ENCODE data around the gene VPS37D.

DNA sequence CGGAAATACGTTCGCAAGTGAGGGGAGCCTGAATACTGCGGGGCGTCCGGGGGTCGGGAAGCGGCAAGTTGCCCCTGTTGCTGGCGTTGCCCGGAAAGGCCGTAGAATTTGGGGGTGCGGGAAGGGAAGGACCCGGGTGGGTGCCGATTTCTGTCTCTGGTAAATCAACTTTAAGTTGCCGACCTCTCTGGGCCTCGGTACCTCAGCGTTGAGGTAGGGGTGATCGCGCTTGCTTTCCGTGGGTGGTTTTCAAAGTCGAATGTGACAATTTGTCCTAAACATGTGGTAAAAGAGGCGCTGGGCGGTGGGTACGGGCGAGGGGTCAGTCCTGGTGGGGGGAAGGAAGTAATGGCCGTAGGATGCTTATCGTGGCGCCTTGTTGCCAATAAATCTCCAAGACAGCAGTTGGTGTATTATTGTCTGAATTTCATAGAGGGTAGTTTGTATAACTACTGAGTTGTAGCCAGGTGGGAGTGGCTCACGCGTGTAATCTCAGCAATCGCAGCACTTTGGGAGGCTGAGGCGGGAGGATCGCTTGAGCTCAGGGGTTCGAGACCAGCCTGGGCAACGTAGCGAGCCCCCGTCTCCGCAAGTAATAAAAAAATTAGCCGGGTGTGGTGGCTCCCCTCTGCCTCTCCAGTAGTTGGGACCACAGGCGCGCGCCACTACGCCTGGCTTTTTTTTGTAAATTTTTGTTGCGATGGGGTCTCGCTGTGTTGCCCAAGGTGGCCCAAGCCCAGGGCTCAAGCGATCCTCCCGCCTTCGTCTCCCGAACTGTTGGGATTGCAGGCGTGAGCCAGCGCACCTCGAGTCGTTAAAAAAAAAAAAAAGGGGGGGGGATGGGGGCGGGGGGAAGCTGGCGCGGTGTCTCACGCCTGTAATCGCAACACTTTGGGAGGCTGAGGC, 16.4 kb downstream of the VPS37D start:
- TF ChIP-seq POLR2A (IDR thresholded peaks at IDR 0.05) = no peak
- TF ChIP-seq, protein P1, sequence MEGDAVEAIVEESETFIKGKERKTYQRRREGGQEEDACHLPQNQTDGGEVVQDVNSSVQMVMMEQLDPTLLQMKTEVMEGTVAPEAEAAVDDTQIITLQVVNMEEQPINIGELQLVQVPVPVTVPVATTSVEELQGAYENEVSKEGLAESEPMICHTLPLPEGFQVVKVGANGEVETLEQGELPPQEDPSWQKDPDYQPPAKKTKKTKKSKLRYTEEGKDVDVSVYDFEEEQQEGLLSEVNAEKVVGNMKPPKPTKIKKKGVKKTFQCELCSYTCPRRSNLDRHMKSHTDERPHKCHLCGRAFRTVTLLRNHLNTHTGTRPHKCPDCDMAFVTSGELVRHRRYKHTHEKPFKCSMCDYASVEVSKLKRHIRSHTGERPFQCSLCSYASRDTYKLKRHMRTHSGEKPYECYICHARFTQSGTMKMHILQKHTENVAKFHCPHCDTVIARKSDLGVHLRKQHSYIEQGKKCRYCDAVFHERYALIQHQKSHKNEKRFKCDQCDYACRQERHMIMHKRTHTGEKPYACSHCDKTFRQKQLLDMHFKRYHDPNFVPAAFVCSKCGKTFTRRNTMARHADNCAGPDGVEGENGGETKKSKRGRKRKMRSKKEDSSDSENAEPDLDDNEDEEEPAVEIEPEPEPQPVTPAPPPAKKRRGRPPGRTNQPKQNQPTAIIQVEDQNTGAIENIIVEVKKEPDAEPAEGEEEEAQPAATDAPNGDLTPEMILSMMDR (IDR thresholded peaks at IDR 0.05) = no peak
